ENCODE results near the gene CSF2. TPM values are rescaled to one million over a fixed set of nuclear protein-coding genes. Genes with fewer than 3 reads are reported as not detected.

CSF2 gene
- polyA plus RNA-seq, 1 donor (not counting 4 experiments of a cell fraction or from before 2014, with no cell fraction given), result 7.2 TPM

DNA sequence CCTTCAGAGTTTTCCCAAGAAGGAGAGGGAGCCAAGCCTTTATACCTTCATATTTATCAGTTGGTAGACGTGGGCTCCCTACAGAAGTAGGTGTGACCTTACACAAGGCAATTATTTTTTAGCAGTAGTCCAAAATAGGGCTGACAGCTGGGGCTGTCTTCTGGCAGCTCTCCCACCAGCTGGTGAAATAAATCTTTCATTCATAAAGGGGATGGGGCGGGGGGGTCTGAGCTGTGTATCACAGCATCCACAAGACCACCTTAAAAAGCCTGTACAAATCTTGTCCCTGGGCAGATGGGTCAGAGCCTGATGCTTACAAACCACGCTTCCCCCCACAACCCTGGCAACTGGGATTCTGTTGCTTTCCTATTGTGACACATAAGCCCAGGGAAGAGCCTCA is 19.7 kb downstream of the CSF2 start:
- H3K4me3 ChIP-seq (ENCODE audit: control insufficient read depth in 2 of 3, extremely low read depth in 1 of 3, insufficient read depth in 2 of 3, low read depth in 1 of 3, low read length in 3 of 3), result no peak overlapping the region
- no peaks in the 10 kb centered on the region for H3K9me1 ChIP-seq (ENCODE audit: control insufficient read depth, extremely low read depth, insufficient read depth, low read length)
- no peaks in the 10 kb centered on the region for H3K79me2 ChIP-seq (ENCODE audit: control insufficient read depth, insufficient read depth, low read length)
- no peaks in the 10 kb centered on the region for H3K36me3 ChIP-seq (ENCODE audit: control insufficient read depth in 2 of 2, extremely low read depth in 1 of 2, insufficient read depth in 2 of 2, low read length in 2 of 2)
- H3K9me3 ChIP-seq (ENCODE audit: control insufficient read depth, low read depth, low read length), result no peaks in the 10 kb centered on the region
- no peak for TF ChIP-seq EZH2 (IDR thresholded peaks at IDR 0.05; ENCODE audit: low read length)
- TF ChIP-seq, protein P1, sequence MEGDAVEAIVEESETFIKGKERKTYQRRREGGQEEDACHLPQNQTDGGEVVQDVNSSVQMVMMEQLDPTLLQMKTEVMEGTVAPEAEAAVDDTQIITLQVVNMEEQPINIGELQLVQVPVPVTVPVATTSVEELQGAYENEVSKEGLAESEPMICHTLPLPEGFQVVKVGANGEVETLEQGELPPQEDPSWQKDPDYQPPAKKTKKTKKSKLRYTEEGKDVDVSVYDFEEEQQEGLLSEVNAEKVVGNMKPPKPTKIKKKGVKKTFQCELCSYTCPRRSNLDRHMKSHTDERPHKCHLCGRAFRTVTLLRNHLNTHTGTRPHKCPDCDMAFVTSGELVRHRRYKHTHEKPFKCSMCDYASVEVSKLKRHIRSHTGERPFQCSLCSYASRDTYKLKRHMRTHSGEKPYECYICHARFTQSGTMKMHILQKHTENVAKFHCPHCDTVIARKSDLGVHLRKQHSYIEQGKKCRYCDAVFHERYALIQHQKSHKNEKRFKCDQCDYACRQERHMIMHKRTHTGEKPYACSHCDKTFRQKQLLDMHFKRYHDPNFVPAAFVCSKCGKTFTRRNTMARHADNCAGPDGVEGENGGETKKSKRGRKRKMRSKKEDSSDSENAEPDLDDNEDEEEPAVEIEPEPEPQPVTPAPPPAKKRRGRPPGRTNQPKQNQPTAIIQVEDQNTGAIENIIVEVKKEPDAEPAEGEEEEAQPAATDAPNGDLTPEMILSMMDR (optimal IDR thresholded peaks at IDR 0.05 in 1 of 3, IDR thresholded peaks at IDR 0.05 in 1 of 3, conservative IDR thresholded peaks at IDR 0.05 in 1 of 3; ENCODE audit: extremely low read depth in 1 of 3, insufficient read depth in 2 of 3, low read length in 3 of 3), result no peak
- no peak overlapping the region for H3K4me2 ChIP-seq (ENCODE audit: control insufficient read depth, extremely low read depth, insufficient read depth, low read depth, low read length)
- H4K20me1 ChIP-seq (ENCODE audit: control insufficient read depth, extremely low read depth, insufficient read depth, low read length), result no peaks in the 10 kb centered on the region
- DNase-seq (ENCODE audit: low read depth, low spot score) (no peak), FAIRE-seq (no peak)
- no peak overlapping the region for H3K27ac ChIP-seq (ENCODE audit: control insufficient read depth, insufficient read depth, low read length)
- H3K4me1 ChIP-seq (ENCODE audit: control insufficient read depth, extremely low read depth, insufficient read depth, low read length), result peaks cover 42% of the 10 kb centered on the region
- H2AFZ ChIP-seq (ENCODE audit: control insufficient read depth, low read length), result no peak overlapping the region
- no peak overlapping the region for H3K9ac ChIP-seq (ENCODE audit: control insufficient read depth, extremely low read depth, insufficient read depth, low read length)
- peaks cover under 1% of the 10 kb centered on the region for H3K27me3 ChIP-seq (ENCODE audit: control insufficient read depth, extremely low read depth, insufficient read depth, low read length)
- dilution Hi-C loops (cut with MboI; ENCODE audit: extremely low pct_ligation_motif_present, low sequenced_read_pairs), result no loop called here

DNA sequence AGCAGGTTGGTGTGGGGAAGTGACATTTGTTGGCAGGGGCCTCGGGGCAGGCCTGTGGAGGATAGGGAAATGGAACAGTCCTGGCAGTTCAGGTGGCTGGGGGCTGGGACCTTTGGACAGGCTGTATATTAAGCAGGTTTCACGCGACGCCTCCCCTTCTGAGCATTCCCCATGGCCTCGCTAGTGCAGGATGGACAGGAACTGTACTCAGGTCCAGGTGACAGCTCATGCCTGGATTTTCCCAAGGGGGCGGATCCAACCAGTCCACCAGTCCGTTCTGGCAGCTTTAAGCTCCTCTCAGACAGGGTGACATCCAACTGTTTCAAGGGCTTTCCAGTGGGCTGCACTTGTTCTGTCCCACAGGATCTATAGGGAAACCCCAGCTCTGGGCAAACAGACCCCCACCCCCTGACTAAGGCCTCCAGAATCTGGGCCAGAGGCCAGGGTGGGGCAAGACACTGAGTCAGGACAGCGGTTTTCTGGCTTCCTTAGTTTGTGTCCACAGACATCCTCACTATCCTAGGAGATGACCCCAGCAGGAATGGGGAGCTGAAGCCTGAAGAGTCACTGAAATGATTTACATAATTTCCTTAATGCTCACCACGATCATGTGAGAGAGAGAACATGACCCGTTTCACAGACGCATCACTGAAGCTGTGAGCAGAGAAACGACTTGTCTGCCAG is 20.9 kb downstream of the CSF2 start:
- DNase-seq (ENCODE audit: low read depth, low spot score) (peak; percentile 90), FAIRE-seq (peak; percentile 79)
- Histone ChIP-seq H3K9ac (ENCODE audit: control insufficient read depth, extremely low read depth, insufficient read depth, low read length) (peak overlapping the region; percentile 56), H3K4me1 (ENCODE audit: control insufficient read depth, extremely low read depth, insufficient read depth, low read length) (peaks cover 39% of the 10 kb centered on the region), H3K4me2 (ENCODE audit: control insufficient read depth, extremely low read depth, insufficient read depth, low read depth, low read length) (peak overlapping the region; percentile 44), H3K9me3 (ENCODE audit: control insufficient read depth, low read depth, low read length) (no peaks in the 10 kb centered on the region), H3K79me2 (ENCODE audit: control insufficient read depth, insufficient read depth, low read length) (no peaks in the 10 kb centered on the region), H3K27ac (ENCODE audit: control insufficient read depth, insufficient read depth, low read length) (peak overlapping the region; percentile 65), H2AFZ (ENCODE audit: control insufficient read depth, low read length) (peak overlapping the region; percentile 3), H3K36me3 (ENCODE audit: control insufficient read depth in 2 of 2, extremely low read depth in 1 of 2, insufficient read depth in 2 of 2, low read length in 2 of 2) (no peaks in the 10 kb centered on the region), H3K27me3 (ENCODE audit: control insufficient read depth, extremely low read depth, insufficient read depth, low read length) (no peaks in the 10 kb centered on the region), H3K4me3 (ENCODE audit: control insufficient read depth in 2 of 3, extremely low read depth in 1 of 3, insufficient read depth in 2 of 3, low read depth in 1 of 3, low read length in 3 of 3) (no peak overlapping the region), H3K9me1 (ENCODE audit: control insufficient read depth, extremely low read depth, insufficient read depth, low read length) (no peaks in the 10 kb centered on the region), H4K20me1 (ENCODE audit: control insufficient read depth, extremely low read depth, insufficient read depth, low read length) (no peaks in the 10 kb centered on the region)
- TF ChIP-seq, protein P1 (optimal IDR thresholded peaks at IDR 0.05 in 1 of 3, IDR thresholded peaks at IDR 0.05 in 1 of 3, conservative IDR thresholded peaks at IDR 0.05 in 1 of 3; ENCODE audit: extremely low read depth in 1 of 3, insufficient read depth in 2 of 3, low read length in 3 of 3), result no peak
- TF ChIP-seq EZH2 (IDR thresholded peaks at IDR 0.05; ENCODE audit: low read length), result no peak
- dilution Hi-C loops (cut with MboI; ENCODE audit: extremely low pct_ligation_motif_present, low sequenced_read_pairs), result no loop called here

Data from keratinocyte (primary cell).